Hematopoietic multipotent progenitor cell (in vitro differentiated cells): ENCODE data around the gene SERP2. TPM values are rescaled to one million over a fixed set of nuclear protein-coding genes. Genes with fewer than 3 reads are reported as not detected.
"Not testable (repeated sequence)": the region's sequence is repeated elsewhere in the genome, so short reads cannot be mapped to it uniquely, and the experiment has no call there.

Experiments used
- DNase-seq, 3 donors: peaks; one replicate each; pipeline ENCODE4 v3.0.0-alpha.2; 2011 to 2015; ENCODE audit warnings: low read depth in 2 of 3, low spot score in 2 of 3
- total RNA-seq: library from RNA; depleted of rRNA; stranded (reverse); fragments of >200 nt; gene quantifications from one replicate; pipeline ENCODE4 v1.2.3, GENCODE V29; 2012

Gene SERP2
- 0.54 TPM for total RNA-seq

DNA sequence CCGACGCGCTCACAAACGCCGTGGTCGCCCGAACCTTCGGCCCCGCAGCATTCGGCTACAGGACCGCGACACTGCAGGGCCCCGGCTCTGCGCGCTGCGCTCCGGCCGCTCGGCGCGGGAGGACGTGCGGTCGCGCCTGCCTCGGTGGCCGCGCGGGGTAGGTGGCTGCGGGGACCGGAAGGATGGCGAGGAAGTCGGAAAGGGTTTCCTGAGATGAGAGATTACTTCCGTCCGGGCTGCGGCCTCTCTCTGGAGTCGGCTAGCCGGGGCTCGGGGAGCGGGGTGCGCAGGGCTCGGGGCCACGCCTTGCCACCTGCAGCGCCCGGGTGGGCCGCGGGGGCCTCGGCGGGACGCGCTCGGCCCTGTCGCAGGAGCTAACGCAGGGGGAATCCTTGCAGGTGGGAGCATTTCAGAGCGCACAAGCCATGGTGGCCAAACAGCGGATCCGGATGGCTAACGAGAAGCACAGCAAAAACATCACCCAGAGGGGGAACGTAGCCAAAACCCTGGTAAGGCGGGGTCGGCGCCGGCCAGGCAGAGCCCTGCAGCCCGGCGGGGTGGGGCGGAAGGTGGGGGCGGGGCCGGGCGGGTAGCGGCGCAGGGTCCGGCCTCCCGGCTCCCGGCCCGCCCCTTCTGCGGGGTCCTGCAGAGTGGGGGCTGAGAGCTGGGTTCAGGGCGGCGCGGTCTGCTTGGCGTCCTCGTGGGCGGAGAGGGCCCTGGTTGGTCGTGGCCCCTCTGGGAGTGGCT is at the start of gene SERP2:
Gene SERP2 (plus strand): TSS at position 224 of the 747 bp plus-strand sequence. CDS start 202 bp downstream, at position 426.
- no peak for DNase-seq

DNA sequence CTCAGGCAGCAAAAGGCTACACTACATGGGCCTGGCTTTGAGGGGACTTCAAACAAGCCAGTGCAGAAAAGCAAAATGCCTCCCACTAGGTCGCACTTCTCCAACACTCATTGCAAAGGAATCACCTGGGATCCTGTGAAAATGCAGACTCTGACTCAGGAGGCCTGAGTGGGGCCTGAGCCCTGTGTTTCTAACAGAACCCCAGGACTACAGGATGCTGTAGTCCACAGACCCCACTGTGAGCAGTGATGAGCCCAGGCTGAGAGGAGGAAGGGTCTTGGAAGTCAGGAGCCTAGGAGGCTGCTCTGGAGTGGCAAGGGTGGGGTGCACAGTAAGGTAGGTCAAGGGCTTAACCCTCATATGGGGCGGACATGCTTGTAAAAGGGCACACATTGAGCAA is 46.7 kb upstream of the SERP2 start:
- no peak for DNase-seq

DNA sequence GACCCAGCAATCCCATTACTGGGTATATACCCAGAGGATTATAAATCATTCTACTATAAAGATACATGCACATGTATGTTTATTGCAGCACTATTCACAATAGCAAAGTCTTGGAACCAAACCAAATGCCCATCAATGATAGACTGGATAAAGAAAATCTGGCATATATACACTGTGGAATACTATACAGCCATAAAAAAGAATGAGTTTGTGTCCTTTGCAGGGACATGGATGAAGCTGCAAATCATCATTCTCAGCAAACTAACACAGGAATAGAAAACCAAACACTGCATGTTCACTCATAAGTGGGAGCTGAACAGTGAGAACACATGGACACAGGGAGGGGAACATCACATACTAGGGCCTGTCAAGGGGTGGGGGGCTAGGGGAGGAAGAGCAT is 44.6 kb upstream of the SERP2 start:
- not testable (repeated sequence) for DNase-seq

DNA sequence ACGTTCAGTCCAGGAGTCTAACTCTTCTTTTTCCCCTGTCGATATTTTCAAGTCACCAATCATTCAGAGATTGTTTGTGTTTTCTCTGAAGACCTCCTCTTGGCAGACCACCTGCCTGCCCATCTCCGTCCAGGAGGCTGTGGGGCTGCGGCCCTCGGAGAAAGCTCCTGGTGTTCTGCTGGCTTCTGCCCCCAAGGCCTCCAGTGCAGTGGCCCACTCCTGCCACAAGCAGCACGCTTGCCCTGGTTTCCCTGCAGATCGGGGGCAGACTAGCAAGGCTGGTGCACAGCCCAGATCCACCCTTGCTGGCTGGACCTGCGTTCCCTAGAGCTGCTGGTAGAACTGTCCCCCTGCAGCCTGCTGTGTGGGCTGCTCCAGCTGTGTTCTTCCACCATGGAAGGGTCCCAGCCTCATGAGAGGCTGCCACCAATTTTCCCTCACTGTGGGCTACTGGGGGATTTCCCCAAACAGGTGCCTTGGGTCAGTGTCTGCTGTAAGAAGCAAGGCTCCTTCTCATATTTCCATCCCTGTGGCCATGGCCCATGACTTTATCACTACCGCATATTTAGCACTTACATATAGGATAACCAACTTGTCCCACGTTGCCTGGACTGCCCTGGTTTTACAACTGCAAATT is 43.6 kb upstream of the SERP2 start:
- DNase-seq, result no peak

DNA sequence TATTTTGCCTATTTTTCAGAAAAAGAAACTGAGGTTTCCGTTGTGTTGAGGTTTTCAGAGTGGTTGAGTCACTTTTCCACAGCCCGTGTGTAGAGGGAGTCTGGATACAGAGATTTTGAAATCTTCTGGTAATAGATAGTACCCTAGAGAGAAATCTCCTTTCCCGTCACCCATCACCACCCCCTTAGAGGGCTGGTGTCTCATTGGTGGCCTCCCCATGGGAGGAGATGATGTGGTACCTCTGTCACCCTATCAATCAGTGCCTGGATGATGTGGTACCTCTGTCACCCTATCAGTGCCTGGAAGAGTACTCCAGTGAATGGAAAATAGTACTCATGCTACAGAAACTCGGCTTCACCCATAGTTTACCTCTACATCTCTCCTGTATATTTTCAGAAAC is 42.2 kb upstream of the SERP2 start:
- no peak for DNase-seq

DNA sequence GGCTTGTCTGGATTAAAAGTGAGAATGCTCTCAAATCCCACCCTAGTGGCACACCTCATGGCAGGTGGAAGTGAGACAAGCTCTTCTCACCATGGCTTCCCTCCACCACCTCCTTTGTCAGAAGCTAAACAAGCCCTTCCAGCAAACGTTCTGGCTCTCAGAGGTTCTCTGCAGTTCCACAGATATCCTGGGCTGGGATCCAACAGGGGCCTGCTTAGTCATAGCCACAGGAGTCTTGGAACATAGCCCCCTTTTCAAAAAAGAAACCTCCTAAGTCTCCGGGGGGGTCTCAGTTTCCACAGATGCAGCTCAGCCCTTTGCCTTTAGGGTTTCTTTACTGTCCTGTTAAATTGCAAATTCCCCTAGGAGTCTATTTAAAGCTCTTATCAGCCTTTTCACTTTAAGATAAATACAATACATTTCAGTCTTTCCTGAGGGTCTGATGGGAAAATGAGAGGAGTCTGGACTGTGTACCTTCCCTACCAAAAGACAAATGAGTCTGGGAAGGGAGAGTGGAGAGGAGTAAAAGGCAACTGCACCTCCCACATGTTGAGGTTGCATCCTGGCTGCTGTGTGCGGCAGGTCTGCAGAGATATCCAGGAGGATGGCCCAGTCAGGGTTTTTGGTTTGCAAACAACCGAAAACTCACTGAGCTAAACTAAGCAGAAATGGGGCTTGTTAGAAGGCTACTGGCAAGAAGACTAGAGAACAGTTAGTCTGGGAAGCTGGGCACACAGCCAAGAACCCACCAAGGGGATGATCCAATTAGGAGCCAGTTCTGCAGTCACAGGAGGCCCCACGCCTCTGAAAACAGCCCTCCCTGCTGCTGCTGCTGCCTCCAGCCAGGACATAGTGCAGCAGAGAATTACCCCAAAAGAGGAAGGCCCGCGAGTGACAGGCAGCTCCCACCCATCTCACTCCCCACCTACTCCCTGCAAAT is 41.4 kb upstream of the SERP2 start:
- peak in 2 of 3 donors; percentile 34 to 47 for DNase-seq

DNA sequence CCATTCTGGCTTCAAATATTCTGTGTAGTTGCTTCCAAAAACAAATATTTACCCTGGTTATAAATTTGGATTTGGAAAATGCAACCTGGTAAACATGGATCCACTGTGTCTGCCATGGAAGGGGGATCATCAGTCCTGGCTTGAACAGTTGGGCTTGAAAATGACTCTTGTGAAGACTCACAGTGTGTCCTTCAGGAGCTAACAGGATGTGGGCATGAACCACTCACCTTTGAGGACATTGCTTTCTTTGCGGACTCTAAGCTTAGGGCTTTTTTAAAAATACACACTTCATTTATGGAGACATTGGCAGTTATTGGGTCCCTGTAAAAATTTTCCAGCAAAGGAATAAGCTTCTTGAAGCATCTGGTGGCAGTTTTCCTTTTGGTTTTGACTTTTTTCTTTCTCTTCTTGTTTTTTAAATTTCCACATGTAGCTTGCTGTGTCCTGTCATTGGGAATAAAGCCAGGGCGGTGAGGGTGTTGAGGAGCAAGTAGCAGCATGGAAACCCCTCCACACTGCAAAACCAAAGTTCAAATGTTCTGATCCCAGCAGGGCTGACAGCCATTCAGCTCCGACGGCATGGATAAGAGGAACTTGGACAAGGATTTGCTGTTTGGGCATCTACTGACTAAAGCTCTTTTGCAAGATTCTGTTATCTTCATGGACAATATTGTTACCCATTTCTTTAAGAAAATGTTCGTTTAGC is 39.5 kb upstream of the SERP2 start:
- no peak for DNase-seq

DNA sequence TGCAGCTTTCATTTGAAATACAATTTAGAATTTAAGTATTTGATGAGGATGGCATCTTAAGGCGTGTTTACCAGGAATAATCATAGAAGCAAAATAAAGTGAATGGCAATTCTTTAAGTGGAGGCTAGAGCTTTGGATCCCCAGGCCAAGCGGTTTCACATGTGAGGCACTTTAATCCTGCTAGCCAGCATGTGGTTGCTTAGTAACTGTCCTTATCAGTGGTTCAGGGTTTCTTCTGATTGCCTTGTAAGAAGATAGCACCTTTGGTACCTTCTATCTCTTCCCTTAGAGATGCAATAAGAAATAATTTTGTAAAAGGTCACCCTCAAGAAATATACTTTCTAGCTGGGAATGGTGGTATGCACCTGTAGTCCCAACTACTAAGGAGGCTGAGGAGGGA is 38.9 kb upstream of the SERP2 start:
- DNase-seq, result no peak

DNA sequence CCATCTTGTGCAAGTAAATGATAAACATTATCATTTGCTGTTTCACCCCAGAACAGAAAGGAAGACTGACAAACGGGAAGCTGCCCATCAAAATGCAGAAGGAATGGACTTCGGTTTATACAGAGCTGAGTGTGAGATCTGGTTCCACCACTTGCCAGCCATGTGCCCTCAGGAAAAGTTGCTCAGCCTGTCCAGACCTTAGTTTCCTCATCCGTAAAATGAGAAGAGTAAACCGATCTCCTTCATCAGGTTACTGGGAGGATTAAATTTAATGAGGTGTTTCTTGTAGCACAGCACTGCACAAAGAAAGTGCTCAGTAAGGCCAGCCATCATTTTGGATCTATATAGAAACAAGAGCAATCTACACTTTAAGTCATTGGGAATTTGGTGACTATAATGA is 36.7 kb upstream of the SERP2 start:
- no peak for DNase-seq

DNA sequence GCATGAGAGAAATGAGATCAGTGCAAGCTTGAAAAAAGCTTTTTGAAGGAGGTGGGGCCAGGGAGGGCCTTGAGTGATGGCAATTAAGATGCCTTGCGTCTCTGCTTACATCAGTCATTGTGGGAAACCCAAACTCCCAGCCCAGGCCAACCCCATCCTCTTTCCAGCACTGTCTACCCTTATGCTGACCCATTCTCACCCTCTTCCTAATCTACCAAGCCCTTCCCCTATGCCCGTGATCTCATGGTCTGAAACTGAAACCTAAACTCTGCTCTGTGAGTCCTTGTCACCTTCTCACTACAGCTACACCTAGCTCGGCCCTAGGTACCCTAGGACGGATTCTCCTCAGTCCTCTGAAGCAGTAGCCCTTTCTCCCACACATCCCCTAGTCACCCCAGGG is 36.0 kb upstream of the SERP2 start:
- DNase-seq, result no peak

DNA sequence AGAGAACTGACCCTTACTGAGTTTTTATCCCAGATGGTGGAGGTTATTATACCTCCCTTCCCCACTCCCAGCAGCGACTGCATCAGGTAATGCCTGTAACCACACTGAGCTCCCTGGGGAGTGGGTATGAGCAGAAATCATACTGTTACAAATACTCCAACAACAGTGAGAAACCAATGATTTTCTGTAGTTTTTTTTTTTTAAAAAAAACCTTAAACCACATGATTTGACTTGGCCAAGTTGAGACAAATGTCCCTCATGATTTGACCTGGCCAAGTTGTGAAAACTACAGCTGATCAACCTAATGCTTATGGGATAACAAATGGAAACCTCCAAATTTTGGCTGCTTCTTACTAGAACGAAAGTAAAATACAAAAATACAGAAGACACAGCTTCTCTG is 33.1 kb upstream of the SERP2 start:
- DNase-seq, result no peak

DNA sequence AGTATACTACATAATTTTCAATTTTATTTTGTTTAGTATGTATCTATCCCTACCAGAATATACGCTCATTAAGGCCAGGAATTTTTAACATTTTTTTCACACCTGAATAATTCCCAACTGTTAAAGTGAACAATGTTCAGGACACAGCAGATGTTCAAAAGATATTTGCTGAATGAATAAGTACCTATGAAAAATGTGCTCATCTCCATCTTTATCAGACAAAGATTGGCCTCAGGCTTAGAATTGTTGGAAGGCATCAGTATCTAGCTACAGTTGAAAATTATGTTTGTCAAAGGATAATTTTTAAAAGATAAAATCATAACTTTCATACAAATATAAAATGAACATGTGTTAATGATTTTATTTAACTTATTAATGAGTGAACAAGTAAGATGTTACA is 30.9 kb upstream of the SERP2 start:
- no peak for DNase-seq

DNA sequence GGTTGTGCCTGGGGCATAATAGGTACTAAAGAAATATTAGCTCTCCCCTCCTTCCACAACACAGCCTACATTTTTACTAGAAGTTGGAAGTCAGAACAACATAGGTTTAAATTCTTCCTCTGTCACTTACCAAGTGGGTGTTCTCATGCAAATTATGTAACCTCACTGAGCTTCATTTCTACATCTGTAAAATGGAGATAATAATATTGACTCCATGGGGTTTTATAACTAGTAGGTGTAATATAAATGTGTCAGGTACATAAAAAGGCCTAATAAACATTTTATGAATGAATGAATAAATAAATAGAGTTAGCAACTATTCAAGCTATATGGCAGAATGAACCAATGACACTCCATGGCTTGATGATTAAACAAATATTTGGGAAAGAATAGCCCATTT is 27.1 kb upstream of the SERP2 start:
- no peak for DNase-seq

DNA sequence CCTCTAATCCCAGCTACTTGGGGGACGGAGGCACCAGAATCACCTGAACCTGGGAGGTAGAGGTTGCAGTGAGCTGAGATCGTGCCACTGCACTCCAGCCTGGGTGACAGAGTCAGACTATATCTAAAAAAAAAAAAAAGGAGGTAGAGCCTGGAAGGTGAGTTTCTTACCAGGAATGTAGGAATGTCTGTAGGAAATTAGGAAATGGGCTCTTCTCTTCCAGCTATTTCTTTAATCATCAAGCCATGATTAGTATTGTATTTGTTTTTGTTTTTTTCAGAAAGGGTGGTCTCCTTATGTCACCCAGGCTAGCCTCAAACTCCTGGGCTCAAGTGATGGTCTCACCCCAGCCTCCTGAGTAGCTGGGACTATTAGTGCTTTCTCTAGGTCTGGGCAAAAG is 26.3 kb upstream of the SERP2 start:
- no peak for DNase-seq

DNA sequence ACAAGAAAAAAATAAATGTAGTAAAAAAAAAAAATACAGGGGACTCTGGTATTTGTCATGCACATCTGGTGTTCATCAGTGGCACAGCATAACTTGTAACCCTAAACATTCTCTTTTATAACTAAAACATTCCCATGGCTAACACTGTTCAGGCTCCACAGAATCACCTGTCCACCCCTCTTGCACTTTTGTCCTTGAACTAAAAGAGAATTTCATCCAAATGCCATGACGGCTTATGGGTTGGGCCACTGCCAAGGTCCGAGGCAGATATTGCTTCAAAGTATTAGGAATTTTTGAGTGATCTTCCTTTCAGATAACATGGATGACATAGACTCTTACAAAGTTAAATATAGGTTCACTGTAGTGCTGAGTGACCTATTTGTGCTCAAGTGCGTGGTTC is 25.7 kb upstream of the SERP2 start:
- no peak for DNase-seq

DNA sequence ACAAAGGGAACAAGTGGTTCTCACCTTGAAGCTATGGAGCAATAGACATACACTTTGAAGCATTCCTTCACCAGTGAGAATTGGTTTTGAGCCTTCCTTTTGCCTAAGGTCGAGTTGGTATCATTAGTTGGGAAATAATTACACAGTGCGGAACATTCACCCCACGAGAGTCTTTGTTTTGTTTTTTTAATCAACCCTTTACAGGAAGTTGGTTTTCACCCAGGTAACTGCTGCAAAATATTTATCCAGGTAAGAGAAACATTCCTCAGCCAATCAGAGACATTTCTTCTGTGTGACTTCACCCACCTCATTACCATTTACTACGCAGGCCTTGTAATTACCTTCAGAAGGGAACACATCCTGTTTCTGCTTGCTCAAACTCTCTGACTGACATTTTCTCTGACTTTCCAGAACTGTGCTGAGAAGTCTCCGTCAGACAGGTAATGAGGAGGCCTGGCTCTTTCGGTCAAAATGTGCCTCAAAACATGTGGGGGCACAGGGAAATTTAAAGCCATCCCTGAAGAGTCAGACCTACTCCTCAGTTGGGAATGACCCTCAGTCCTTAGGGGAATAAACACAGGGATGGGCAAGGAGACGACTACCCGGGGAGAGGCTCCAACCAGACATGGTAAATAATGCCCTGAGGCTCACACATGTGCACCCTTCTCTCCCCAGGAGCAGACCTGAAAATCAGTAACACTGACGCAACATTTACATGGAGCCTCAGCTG is 22.7 kb upstream of the SERP2 start:
- DNase-seq, result no peak

DNA sequence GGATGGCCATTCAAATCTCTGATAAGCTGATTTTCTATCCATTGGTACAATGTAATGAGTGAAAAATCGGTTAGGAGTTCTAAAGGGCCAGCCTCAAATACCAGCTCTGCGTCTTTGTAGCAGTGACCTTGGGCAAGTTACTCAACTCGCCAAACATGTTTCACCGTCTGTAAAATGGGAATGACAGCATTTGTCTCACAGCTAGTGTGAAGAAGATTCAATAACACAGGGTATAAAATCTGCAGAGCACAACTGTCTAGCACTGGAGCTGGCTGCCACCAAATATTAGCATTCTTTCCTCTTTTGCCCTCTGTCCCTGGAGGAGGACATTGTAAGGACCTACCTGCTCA is 22.1 kb upstream of the SERP2 start:
- DNase-seq, result no peak

DNA sequence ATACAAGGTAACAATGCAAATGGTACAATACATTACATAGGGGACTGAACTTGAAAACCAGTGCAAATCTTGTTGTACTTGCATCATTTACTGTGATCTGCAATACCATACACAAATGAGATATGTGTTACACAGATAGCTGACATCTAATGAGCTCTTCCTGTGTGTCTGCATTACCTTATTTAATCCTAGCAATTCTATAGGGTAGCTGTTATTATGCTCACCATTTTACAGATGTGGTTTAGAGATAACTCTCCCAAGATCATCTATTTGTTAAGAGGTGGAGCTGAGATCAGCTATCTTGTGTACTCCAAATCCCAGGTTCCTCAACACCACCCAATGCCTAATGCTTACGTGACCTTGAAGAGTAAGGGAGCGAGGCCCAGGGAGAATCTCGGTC is 21.4 kb upstream of the SERP2 start:
- DNase-seq, result no peak

DNA sequence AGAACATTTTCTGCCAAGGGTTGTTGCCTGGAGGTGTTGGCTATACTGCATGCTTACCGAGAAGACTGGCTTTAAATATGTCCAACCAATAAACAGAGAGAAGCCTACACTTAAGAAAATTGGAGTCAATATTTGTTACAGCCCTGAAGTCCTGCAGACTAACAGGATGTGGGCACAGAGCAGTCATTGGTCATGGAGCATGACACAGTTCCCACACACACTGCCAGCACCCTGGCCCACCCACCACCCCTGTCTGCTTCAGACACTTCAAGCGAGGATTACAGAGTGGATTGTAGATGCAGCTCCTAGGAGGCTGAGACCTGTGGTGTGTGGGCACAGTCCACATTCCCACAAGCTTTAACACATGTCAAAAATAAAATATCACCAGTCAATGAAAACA is 21.0 kb upstream of the SERP2 start:
- DNase-seq, result no peak

DNA sequence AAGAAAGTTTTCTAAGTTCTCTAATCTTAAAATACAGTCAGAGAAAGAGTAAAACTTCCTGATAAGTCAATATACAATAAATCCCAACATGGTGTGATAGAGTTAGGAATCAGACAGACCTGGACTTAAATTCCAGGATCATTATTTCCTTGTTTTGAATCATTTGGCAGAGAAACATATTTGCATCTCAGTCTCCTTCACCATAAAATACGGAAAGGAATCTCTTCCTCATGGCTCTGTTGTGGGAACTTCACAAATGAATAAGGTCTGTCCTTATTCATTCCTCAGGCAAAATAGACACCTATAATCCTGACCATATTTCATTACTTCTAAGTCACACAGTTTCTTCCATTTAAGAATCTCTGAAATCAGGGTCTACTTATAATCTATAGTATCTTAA is 19.3 kb upstream of the SERP2 start:
- no peak for DNase-seq
